GM18520 (cell line): ENCODE results near the gene VCL.
"Not testable (repeated sequence)": the region's sequence is repeated elsewhere in the genome, so short reads cannot be mapped to it uniquely, and the experiment has no call there.

Experiments
- ATAC-seq: cut with Tn5 transposase; IDR thresholded peaks from one replicate; pipeline ENCODE4 v1.9.1; 2021; ENCODE audit not compliant: unreplicated experiment

VCL gene

GRCh38 chr10:74000892-74001669 is 3.2 kb downstream of the VCL start:
- ATAC-seq = no peak

- no peak for ATAC-seq
Measured at GRCh38 chr10:74006269-74006668, 8.4 kb downstream of the VCL start.

GRCh38 chr10:74008212-74008731 is 10.4 kb downstream of the VCL start:
- no peak for ATAC-seq

- ATAC-seq = no peak
Measured at GRCh38 chr10:74011017-74011416, 13.1 kb downstream of the VCL start.

- no peak for ATAC-seq
Measured at GRCh38 chr10:74011770-74012169, 13.9 kb downstream of the VCL start.

- no peak for ATAC-seq
Measured at GRCh38 chr10:74012480-74012879, 14.6 kb downstream of the VCL start.

- ATAC-seq = no peak
Measured at GRCh38 chr10:74013004-74013403, 15.1 kb downstream of the VCL start.

GRCh38 chr10:74014574-74014973 is 16.7 kb downstream of the VCL start:
- not testable (repeated sequence) for ATAC-seq

- ATAC-seq = no peak
Measured at GRCh38 chr10:74018241-74018640, 20.3 kb downstream of the VCL start.

GRCh38 chr10:74021248-74022055 is 23.5 kb downstream of the VCL start:
- ATAC-seq = no peak

GRCh38 chr10:74022926-74023629 is 25.2 kb downstream of the VCL start:
- no peak for ATAC-seq

GRCh38 chr10:74024600-74024999 is 26.7 kb downstream of the VCL start:
- no peak for ATAC-seq

- ATAC-seq = no peak
Measured at GRCh38 chr10:74025380-74025978, 27.6 kb downstream of the VCL start.

GRCh38 chr10:74026428-74027015 is 28.6 kb downstream of the VCL start:
- no peak for ATAC-seq

GRCh38 chr10:74027702-74028101 is 29.8 kb downstream of the VCL start:
- no peak for ATAC-seq

GRCh38 chr10:74029943-74030342 is 32.0 kb downstream of the VCL start:
- ATAC-seq = no peak

GRCh38 chr10:74032208-74032607 is 34.3 kb downstream of the VCL start:
- not testable (repeated sequence) for ATAC-seq

- ATAC-seq = no peak
Measured at GRCh38 chr10:74032900-74033655, 35.2 kb downstream of the VCL start.

- ATAC-seq = no peak
Measured at GRCh38 chr10:74033702-74034101, 35.8 kb downstream of the VCL start.

GRCh38 chr10:74034301-74034700 is 36.4 kb downstream of the VCL start:
- ATAC-seq = no peak
